Activated naive CD4-positive, alpha-beta T cell treated with Interleukin-2 at 50 U/mL for 16 hours (primary cell): ENCODE data around the gene TTC23.

Experiments
- DNase-seq: peaks from one replicate; pipeline ENCODE4 v3.0.0-alpha.2; 2020

TTC23 gene

DNA sequence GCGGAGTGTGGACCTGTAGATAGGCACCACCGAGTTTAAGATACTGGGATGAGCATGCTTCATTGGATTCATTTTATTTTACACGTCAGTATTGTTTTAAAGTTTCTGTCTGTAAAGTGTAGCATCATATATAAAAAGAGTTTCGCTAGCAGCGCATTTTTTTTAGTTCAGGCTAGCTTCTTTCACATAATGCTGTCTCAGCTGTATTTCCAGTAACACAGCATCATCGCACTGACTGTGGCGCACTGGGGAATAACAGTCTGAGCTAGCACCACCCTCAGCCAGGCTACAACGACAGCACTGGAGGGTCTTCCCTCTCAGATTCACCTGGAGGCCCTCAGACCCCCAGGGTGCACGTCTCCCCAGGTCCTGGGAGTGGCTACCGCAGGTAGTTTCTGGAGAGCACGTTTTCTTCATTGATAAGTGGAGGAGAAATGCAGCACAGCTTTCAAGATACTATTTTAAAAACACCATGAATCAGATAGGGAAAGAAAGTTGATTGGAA lies 115.0 kb downstream of the TTC23 start:
- no peak for DNase-seq

DNA sequence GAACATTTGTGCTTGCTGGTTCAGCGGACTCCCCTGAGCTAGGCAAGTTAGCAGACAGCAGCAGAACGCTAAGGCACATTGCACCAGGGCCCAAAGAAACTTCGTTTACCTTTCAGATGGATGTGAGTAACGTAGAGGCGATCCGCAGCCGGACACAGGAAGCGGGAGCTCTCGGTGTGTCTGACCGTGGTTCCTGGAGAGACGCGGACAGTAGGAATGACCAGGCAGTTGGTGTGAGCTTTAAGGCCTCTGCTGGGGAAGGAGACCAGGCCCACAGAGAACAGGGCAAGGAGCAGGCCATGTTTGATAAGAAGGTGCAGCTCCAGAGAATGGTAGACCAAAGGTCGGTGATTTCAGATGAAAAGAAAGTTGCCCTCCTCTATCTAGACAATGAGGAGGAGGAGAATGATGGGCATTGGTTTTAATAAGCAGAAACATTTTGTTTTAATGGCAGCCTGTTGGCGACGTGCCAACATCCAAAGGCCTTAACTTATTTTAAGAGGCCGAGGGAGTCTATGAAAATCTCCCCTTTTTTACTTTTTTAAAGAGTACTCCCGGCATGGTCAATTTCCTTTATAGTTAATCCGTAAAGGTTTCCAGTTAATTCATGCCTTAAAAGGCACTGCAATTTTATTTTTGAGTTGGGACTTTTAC lies 116.6 kb downstream of the TTC23 start:
- DNase-seq, result no peak

DNA sequence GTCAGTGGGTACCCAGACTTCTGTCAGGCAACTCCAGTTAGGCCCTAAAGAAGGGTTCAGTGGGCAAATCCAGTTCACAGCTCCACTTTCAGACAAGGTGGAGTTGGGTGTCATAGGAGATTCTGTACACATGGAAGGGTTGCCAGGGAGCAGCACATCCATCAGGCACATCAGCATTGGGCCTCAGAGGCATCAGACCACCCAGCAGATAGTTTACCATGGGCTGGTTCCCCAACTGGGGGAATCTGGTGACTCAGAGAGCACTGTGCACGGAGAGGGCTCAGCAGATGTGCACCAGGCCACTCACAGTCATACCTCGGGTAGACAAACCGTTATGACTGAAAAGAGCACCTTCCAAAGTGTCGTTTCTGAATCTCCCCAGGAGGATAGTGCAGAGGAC lies 117.3 kb downstream of the TTC23 start:
- DNase-seq, result no peak

DNA sequence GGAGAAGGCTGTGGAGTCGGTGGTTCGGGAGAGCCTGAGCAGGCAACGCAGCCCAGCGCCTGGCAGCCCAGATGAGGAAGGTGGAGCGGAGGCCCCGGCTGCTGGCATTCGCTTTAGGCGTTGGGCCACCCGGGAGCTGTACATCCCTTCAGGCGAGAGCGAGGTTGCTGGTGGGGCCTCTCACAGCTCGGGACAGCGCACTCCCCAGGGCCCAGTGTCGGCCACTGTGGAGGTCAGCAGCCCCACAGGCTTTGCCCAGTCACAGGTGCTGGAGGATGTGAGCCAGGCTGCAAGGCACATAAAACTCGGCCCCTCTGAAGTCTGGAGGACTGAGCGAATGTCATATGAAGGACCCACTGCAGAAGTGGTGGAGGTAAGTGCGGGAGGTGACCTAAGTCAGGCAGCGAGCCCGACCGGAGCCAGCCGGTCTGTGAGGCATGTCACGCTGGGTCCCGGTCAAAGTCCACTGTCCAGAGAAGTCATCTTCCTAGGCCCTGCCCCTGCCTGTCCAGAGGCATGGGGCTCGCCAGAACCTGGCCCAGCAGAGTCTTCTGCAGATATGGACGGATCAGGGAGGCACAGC lies 117.8 kb downstream of the TTC23 start:
- no peak for DNase-seq

DNA sequence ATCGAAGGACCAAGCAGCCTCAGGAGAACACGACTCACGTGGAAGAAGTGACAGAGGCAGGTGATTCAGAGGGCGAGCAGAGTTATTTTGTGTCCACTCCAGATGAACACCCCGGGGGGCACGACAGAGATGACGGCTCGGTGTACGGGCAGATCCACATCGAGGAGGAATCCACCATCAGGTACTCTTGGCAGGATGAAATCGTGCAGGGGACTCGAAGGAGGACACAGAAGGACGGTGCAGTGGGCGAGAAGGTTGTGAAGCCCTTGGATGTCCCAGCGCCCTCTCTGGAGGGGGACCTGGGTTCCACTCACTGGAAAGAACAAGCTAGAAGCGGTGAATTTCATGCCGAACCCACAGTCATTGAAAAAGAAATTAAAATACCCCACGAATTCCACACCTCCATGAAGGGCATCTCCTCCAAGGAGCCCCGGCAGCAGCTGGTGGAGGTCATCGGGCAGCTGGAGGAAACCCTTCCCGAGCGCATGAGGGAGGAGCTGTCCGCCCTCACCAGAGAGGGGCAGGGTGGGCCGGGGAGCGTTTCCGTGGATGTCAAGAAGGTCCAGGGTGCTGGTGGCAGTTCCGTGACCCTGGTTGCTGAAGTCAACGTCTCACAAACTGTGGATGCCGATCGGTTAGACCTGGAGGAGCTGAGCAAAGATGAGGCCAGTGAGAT lies 118.5 kb downstream of the TTC23 start:
- no peak for DNase-seq

DNA sequence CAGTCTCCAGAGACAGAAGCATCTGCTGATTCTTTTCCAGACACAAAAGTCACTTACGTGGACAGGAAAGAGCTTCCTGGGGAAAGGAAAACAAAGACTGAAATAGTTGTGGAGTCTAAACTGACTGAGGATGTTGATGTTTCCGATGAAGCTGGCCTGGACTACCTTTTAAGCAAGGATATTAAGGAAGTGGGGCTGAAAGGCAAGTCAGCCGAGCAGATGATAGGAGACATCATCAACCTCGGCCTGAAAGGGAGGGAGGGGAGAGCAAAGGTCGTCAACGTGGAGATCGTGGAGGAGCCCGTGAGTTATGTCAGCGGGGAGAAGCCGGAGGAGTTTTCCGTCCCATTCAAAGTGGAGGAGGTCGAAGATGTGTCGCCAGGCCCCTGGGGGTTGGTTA lies 119.1 kb downstream of the TTC23 start:
- no peak for DNase-seq

DNA sequence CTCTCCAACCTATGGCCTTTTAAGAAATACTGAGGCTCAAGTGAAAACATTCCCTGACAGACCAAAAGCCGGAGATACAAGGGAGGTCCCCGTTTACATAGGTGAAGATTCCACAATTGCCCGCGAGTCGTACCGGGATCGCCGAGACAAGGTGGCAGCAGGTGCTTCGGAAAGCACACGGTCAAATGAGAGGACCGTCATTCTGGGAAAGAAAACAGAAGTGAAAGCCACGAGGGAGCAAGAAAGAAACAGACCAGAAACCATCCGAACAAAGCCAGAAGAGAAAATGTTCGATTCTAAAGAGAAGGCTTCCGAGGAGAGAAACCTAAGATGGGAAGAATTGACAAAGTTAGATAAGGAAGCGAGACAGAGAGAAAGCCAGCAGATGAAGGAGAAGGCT lies 119.7 kb downstream of the TTC23 start:
- no peak for DNase-seq

DNA sequence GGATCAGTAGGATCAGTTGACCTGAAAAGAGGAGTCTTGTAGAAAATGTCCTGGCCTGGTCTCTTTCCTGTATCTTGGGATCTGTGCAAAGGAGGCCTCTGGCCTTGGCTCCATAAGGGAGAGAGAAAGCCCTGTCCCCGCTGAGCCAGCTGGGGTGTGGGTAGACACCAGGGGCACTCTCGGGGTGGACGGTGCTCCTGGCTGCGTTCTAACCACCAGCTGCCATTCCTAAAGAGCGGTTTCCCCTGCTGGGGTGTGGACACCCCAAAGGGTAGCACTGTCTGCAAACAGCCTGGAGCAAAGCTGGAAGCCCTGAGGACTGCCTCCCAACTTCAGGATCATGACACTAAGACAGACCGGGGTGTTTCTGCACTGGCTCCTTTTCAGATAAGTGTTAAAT lies 121.0 kb downstream of the TTC23 start:
- DNase-seq, result no peak

DNA sequence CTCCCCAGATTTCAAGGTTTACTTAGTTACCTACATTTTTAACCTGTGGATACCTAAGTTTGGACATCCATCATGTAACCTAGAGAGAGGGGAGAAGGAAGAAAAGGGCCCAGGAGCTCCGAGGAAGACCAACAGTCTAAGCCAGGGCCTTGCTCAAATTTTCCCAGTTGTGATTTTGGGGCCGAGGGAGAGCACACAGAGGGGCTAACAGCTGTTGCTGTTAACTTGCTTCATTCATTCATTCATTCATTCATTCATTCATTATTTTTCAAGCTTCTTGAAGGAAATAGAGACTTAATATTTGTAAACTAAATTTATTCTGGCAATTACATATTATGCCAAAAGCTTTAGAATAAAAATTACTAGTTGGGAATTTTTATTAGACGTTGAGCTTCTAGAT lies 121.6 kb downstream of the TTC23 start:
- DNase-seq, result no peak

DNA sequence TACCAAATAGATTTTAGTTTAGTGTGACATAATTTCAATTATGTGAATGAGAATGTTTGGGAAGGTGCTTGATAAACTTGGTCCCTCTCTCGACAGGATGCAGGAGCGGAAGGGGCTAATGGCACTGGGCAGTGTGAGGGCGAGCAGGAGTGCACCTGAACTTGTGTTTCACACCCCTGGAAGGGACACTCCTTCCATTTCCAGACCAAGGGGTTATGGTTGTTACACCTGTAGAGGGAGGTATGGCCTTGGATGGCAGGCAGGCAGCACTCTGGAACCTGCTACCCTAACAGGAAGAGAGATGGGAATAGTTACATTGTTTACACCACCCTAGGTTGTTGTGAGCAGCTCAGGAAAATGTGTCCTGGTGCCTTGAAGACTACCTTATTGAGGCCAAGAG lies 122.5 kb downstream of the TTC23 start:
- no peak for DNase-seq

DNA sequence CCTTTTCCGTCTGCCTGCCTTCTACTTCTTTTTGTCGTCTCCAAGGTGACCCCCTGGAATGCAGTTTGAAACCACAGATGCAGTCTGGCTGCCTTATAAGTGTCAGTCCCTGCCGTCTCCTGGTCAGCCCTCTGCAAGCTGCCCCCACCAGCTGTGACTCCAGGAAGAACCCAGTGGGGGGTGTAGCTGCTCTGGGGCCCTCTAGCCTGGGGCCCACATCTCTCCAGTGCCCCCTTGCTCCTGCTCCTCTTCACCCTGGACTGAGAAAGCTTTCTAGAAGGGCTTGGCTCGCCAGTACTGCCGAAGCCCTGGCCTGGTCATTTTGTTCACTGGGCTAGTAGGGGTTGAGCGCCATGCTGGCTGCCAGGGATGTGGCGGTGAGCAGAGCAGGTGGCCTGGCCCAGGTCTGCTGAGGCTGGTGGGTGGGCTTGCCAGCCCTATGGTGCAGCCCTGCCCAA lies 123.2 kb downstream of the TTC23 start:
- DNase-seq, result no peak

DNA sequence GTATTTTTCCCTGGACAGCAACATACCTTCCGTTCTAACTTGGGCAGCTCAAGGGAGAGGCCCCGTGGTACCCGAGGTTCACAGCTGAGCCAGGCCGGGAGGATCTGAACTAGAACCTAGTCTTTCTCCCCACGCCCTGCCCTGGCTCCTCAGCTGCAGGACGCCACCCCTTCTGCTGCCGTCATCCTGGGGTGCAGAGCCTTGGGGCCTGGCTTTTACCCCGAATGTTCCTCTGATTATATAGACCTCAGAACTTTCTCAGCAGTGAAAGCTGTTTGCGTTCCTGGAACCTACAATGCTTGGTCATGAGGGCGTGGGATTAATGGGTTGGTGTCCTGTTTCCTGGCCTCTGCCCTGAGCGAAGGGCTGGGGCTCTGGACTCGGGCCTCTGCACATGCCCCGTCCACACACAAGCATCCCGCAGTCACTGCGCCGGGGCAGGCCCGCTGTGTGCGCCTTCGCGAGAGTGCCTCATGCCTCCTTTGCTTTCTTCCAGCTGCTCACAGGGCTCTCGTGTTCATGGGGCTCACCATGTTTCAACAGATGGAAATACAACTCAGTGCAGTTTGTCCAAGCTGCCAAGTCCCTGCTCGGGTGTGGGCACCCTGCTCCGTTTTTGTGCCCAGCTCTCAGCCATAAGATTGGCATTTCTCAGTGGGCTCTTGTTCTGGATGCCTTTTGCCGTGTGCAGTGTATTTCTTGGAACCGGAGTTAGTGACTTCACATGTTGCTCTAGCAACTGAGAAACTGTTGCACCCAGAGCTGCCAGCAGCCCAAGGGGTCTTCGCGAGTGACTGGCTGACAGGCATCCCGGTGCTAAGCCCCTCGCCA lies 124.1 kb downstream of the TTC23 start:
- DNase-seq, result no peak

DNA sequence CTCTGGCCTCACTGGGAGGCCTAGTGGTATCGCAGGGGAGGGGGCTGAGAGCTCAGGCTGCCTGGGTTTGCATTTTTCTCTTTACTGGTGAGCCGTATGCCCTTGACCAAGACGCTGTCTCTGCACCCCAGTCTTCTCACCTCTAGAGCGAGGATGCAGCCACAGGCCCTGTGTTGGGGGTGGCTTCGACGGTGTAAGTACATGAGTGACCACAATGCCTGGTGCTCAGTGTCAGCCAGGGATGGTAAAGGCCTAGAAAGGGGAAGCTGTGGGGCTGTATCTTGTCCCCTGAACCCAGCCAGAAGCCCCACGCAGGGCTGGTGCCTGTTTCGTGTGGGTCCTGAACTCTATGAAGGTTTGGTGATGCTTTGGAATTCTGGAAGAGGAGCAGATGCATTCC lies 124.7 kb downstream of the TTC23 start:
- DNase-seq, result no peak

DNA sequence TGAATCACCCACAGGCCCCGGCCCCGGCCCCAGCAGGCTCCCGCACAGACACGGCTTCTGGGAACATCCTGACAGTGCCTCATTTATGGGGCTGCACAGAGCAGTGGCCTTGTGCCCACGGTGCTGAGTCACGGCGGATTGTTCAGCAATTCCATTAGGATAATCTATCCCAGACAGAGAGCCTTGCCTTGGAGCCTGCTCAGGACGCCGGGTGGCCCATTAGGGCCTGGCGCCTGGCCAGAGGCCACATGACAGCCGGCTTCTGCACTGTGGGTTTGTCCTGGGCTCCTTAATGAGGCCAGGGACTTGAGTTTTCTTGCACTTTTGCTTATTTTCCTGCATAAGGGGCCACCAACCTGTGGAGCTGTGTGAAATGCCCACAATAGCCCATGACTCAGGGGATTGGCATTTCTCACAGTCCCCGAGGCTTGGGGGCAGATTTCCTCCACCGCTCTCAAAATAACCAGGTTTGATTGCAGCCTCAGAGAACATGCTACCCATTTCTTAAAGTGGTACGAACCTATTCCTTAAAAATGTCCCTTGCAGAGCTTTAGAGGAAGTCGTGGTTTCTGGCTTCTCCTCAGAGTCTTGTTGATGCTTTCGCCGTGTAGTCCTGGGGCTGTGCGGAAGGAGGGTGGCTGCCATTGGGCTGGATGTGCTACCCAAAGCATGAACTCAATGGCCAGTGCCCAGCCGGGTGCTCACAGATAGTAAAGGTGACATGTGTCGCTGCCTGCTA lies 125.5 kb downstream of the TTC23 start:
- DNase-seq, result no peak

DNA sequence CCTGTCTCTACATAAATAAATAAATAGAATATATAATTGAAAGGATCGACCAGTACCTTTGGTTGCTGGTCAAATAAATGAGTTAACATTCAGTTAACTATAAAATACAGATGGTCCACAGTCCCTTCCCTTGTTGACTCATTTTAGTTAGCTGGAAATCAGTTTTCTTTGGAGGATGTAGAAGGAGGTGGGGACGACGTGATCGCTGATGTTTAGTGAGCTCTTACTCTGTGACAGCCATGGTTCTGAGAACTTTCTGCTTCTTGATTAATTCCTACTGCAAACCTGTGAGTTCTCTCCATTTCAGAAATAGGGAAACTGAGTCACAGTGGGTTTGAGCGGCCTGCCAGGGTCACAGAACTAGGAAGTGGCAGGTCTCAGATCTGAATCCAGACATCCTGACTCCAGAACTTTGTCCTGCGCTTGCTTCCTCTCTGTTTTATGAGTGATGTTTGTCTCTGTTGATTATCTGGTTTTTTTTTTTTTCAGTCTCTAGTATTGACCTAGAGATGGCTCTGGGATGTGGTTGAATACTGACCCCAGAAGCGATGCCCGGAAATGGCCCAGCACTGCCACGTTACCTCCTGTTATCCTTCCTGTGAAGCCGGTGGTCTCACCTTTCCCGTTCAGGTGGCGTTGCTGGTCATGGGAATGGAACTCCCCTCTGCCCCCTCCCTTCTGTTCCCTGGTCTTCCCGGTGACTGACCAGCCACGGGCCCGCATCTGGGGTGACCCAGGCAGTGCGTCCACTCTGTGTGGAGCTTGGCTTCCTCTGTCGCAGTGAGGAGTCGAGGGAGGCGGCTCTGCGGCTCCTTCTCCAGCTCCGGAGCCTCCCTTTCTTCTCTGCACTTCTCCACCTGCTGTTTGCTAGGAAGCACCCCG lies 126.3 kb downstream of the TTC23 start:
- DNase-seq, result no peak

DNA sequence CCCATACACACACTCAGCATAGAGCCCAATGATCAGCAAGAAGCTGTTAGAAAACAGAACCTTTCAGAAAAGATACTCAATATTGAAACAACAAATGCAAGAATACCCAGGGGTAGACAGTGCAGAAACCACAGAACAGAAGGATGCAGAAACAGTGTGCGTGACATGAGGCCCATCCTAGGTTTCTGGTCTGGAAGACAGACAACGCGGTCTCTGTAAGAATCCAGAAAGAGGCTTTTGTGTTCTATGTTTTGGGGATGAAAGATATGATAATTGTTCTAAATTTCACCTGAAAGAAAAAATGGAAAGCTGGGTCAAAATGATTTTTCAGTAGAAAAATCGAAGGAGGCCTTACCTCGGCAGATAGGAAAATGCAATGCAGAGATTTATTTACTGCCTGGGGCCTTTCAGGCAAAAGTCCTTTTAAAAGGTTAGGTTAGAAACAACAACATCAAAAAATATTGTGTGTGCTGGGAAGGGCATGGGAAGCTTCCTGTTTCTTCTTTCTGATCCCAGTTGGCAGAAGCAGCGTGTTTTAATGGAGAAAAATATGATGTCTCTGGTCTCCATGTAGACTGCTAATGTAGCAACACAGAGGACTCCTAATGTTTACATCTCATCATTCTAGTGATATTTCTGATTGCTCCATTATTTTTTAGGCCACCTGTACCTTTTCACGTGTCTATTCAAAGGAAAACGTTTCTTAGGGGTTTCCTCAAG lies 127.5 kb downstream of the TTC23 start:
- DNase-seq, result no peak

DNA sequence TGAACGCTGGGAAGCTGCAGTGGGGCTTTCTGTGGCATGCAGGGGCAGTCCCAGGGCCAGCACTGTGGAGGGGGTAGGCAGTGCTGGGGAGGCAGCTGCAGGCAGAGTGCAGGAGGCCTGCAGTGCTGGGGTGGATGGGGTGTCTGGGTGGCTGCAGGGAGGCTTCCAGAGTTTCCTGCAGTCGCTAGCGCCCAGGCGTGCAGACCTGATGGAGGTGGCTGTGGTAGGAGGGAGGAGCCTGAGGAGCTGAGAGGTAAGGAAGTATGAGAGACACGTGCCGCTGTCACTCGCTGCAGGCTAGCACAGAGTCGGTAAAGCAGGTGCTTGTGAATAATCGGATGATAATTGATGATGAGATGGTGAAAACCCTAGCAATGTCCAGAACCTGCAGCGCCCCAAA lies 128.2 kb downstream of the TTC23 start:
- DNase-seq, result no peak

DNA sequence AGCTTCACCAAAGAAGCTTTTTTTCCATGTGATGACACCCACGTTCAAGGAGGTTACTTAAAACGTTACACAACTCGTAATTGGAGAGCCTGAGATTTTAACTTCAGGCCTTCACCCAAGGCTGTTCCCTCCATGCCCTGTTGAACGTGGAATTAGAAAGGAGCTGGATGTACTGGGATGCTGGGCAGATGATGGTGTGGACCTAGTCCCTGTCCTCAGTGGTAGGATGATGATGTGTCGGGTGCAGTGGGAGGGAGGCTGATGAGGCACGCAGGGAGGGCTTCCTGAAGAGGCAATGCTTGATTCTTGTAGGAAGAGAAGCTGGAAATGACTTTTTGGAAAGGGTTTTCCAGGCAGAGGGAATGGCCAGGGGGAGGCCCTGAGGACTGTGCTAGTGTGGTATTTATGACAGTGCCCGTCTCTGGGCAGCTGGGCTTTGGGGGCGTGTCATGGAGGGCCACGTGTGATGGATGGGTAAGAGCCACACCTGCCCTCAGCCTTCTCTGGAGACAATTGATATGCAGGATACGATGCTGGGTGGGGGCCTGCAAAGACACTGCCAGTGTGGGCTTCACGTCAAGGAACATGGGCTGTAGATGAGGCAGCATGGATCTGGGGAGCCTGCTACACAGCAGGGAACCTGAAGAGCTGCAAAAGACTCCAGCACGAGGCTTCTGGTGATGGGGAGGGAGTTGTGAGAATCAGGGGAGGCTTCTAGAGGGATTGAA lies 129.2 kb downstream of the TTC23 start:
- DNase-seq, result no peak

DNA sequence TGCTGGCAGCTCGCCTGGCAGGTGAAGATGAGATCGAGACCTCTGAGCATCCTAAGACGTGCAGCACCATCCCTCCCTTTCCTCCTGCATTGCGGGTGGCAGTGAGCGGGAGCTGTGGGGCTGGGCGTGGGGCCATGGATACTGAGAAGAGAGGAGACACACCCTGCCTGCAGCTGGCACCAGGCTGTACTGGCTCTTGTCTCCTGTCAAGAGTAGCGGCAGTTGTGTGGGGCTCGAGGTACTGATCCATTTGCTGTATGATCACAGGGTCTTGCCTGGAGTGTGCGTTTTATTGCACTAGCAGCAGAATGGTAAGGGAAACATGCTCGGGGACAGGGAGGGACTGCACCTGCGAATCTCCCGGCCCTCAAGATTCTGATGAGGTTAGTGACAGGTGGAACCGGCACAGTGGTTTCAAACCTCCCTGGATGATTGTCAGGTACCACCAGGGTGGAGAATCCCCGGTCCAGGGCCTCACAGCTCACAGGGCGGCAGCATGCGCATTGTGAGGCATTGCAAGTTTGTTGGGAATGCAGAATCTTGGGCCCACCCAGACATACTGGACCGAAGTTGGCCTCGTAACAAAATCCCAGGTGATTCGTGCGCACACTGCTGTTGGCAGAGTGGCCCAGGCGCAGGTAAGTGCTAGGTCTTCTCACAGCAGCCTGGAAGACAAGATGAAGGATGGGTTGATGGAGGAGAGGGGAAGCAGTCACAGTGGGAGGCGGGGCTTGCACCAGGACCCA lies 130.4 kb downstream of the TTC23 start:
- no peak for DNase-seq

DNA sequence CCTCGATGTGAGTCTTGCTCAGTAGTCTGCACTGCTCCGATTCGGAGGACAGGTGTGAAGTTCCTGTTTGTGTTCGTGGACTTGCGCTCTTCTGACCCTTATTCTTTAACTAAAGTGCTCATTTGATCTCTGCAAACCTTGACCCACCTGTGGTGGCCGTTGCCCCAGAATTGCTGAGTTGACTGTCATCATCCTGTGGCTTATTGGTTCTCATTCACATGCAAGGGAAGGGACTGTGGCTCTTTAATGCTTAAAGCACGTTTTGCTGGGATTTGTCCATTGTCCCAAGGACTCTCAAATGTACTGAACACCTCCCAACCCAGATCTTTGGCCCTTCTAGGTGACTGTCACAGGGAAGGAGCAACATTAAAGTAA lies 131.1 kb downstream of the TTC23 start:
- no peak for DNase-seq
